PC-3 (cell line): Measurements from ENCODE around the gene APBA1.

Experiments used
- CTCF ChIP-seq: fragments of 300-600 bp; sonication (generic); conservative IDR thresholded peaks from 2 replicates; pipeline ENCODE4 v1.5.1; 2017; ENCODE audit warnings: antibody characterized with exemption, low read depth, mild to moderate bottlenecking, low read length
- EZH2 ChIP-seq: fragments of 300-600 bp; sonication (generic); IDR thresholded peaks from one replicate; pipeline ENCODE4 v1.6.1; 2017; ENCODE audit warnings: antibody characterized with exemption, mild to moderate bottlenecking, low read length; ENCODE audit not compliant: unreplicated experiment

- TF ChIP-seq CTCF (no peak), EZH2 (no peak)
These were observed 152.5 kb downstream of the APBA1 start for GRCh38 chr9:69519470-69520240.
